T1000 (cell line): ENCODE results near the gene ACVRL1.
"Not testable (repeated sequence)": the region's sequence is repeated elsewhere in the genome, so short reads cannot be mapped to it uniquely, and the experiment has no call there.

Experiments
- DNase-seq: peaks from one replicate; lab custom pipeline; 2025; ENCODE audit warnings: mixed read lengths; lab: John Stamatoyannopoulos, UW

Gene ACVRL1

DNA sequence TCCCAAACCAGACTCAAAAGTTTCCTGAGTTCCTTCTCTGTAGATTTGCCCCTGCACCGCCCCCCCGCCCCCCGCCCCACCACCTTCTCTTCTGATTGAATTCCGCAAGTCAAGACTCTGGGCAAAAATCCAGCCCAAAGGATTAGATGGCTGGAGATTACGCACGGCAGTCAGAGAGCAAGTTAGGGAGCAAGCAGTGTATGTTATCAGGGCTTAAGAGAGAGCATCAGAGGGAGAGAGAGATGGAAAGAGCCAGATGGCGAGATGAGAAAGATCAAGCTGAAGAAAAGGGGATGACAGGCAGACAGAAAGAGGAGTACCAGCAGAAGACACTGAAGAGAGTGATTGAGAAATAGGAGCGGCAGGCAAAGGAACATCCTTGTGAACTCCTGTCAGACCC, 33.3 kb upstream of the ACVRL1 start:
- DNase-seq, result no peak

GRCh38 chr12:51874486-51874885, 32.8 kb upstream of the ACVRL1 start:
- no peak for DNase-seq

DNA sequence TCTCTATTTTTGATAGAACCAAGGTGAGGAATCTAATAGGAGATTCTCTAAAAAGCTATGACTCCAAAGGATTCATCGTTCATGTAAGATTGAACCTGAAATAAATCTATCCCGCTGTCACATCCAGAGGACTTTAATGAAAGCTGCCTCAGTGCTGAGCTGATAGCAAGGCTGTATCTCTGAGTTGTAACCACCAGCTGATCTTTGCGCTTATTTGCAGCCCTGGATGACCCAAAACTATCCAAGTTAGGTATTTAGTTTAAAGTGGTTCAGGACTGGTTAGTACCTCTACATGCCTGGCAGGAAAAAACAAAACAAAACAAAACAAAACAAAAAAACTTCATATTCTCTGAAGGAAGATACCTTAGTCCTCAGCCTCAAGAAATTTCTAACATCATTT, 28.2 kb upstream of the ACVRL1 start:
- no peak for DNase-seq

GRCh38 chr12:51883295-51883694, 24.0 kb upstream of the ACVRL1 start:
- DNase-seq, result no peak

GRCh38 chr12:51883998-51884675, 23.2 kb upstream of the ACVRL1 start:
- DNase-seq, result no peak

GRCh38 chr12:51884676-51885229, 22.6 kb upstream of the ACVRL1 start:
- DNase-seq, result no peak

DNA sequence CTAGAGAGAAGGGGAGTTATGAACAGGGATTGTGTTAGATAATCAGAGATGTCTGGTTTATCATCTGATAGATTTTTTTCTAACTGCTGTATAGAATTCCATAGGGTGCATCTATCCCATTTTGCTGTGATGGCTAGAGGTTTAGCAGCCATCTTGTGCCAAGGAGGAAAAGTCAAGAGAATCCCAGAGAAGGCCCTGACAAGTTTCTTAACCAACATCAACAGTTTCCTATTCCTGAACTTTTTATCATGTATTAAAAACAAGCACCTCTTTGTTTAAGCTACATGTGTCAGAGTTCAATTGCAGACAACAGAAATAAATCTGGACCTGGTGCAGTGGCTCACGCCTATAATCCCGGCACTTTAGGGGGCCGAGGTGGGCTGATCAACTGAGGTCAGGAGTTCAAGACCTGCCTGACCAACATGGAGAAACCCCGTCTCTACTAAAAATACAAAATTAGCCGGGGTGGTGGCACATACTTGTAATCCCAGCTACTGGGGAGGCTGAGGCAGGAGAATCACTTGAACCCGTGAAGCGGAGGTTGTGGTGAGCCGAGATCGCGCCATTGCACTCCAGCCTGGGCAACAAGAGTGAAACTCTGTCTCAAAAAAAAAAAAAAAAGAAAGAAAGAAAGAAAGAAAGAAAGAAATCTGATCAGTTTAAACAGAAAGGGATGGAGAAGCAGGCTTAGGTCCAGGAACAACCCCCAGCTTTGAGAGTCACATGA, 21.8 kb upstream of the ACVRL1 start:
- DNase-seq, result not testable (repeated sequence)

GRCh38 chr12:51886021-51886710, 21.1 kb upstream of the ACVRL1 start:
- no peak for DNase-seq

DNA sequence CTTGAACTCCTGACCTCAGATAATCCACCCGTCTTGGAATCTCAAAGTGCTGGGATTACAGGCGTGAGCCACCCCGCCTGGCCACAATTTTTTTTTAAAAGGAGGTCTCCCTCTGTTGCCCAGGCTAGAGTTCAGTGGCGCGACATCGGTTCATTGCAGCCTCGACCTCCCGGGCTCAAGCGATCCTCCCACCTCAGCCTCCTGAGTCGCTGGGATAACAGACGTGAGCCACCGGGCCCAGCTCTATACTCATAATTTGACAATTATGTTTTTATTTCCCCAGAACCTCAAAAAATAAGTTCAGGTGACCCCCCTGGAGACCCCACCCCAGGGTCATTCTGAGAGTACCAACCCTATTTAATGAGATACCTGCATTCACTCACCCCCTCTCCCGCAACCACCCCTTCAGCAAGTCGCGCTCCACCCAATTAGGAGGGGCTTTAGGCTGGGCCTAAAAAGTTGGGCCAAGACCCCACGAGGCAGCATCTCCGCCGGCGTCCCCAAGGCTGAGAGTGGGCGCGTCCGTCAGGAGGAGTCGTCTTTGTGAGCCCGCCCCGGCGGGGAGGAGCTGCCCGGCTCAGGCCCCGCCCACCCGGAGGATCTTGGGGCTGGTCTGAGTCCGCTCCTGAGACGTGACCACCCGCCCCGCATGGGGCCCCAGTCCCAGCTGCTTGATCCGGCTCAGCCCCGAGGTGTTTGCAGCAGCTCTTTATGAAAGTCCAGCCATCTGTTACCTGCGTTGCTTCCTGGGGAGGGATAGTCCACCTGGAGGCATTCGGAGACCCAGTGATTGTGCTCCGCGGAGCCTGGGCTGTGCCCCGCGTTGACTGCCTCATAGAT, 19.6 kb upstream of the ACVRL1 start, which contains the start of gene ANKRD33:
ANKRD33 (plus strand) TSS at position 628 of the 840 bp plus-strand sequence; CDS start at position 712, 84 bp downstream.
- DNase-seq, result no peak

DNA sequence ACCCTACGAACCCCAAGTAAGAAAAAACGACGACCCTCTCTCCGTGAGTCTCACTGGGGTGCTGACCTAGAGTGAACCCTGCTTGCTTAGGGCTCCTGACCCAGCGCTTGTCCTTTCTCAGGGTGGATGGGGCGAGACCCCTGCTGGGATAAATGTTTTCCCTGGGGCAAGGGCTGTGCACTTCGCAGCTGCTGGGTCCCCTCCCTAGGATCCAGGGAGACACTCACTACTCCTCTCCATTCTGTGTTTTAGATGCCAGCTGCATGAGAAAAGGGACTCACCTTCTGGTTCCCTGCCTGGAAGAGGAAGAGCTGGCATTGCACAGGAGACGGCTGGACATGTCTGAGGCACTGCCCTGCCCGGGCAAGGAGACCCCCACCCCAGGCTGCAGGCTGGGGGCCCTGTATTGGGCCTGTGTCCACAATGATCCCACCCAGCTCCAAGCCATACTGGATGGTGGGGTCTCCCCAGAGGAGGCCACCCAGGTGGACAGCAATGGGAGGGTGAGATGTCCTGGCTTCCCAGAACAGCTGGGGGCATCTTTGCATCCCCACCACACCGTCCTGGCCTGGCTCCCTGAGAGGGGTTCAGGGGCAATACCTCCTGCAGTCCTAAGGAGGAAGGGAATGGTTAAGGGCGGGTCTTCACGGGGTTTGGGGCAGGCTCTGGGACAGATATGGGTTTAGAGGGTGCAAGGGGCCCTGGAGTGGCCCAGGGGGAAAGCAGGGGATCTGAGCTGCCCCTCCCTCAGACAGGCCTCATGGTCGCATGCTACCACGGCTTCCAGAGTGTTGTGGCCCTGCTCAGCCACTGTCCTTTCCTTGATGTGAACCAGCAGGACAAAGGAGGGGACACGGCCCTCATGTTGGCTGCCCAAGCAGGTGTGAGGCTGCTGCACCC, 18.7 kb upstream of the ACVRL1 start:
- DNase-seq, result no peak

- DNase-seq, result no peak
Measured at GRCh38 chr12:51889216-51890132, 17.8 kb upstream of the ACVRL1 start.

- no peak for DNase-seq
Measured at GRCh38 chr12:51890133-51890464, 17.2 kb upstream of the ACVRL1 start.

DNA sequence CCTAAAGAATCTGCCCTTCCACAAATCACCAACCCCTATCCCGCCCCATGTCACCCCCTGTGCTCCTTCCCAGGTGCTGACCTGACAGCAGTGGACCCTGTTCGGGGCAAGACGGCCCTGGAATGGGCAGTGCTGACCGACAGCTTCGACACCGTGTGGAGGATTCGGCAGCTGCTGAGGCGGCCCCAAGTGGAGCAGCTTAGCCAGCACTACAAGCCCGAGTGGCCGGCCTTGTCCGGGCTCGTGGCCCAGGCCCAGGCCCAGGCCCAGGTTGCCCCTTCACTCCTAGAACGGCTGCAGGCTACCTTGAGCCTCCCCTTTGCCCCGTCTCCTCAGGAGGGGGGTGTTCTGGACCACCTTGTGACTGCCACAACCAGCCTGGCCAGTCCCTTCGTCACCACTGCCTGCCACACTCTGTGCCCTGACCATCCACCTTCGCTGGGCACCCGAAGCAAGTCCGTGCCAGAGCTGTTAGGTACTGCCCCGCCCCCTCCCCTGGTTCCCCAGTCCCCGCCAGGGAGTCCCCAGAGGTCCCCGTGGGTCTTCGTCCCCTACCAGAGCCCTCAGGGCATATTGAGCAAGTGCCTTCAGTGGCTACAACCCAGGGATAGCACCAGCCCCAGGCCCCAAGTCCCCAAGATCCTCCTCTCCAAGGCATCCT, 16.7 kb upstream of the ACVRL1 start:
- no peak for DNase-seq

- no peak for DNase-seq
Measured at GRCh38 chr12:51891843-51892242, 15.5 kb upstream of the ACVRL1 start.

GRCh38 chr12:51893786-51894185, 13.5 kb upstream of the ACVRL1 start:
- no peak for DNase-seq

- DNase-seq, result no peak
Measured at GRCh38 chr12:51895378-51896135, 11.7 kb upstream of the ACVRL1 start.

DNA sequence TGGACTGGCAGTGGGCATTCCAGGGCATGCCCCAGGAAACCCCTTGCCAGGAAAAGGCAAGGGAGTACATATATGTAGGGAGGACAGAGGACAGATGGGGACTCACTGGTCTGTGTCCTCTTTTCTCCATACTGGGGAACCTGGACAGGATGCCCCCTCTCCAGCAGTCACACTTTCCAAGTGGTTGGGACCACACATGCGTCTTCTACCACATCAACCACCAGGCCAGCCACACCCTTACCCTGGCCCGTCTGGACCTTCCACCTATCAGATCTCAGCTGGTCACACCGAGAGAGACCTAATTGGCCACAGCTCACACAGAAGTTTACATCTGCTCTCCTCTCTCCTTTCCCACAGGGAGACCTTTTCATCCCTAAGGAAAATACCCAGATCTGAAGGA, 11.1 kb upstream of the ACVRL1 start:
- no peak for DNase-seq

GRCh38 chr12:51897181-51897580, 10.1 kb upstream of the ACVRL1 start:
- no peak for DNase-seq
